Fibroblast of lung (primary cell): ENCODE data around the gene LRP1-AS. TPM values are rescaled to one million over a fixed set of nuclear protein-coding genes. Genes with fewer than 3 reads are reported as not detected.

Source experiments
- DNase-seq, 2 donors: peaks; one replicate each; pipeline versions ENCODE4 v3.0.0 to v3.0.0-alpha.2; 2010; ENCODE audit warnings: low read depth in 2 of 2
- H2AFZ ChIP-seq: 2 replicates; pipeline ENCODE4 v1.5.1; 2012; ENCODE audit warnings: low read length, control low read depth, inconsistent platforms
- H3K27ac ChIP-seq: 2 replicates; pipeline ENCODE4 v1.5.1; 2011; ENCODE audit warnings: low read length, control low read depth; ENCODE audit not compliant: insufficient read depth
- H3K27me3 ChIP-seq: 2 replicates; pipeline ENCODE4 v1.5.1; 2011; ENCODE audit warnings: mild to moderate bottlenecking, low read length; ENCODE audit not compliant: control insufficient read depth, insufficient read depth
- H3K36me3 ChIP-seq: 2 replicates; pipeline ENCODE4 v1.5.1; 2011; ENCODE audit warnings: low read length; ENCODE audit not compliant: control insufficient read depth, insufficient read depth
- H3K4me1 ChIP-seq: 2 replicates; pipeline ENCODE4 v1.5.1; 2011; ENCODE audit warnings: low read length; ENCODE audit not compliant: control insufficient read depth, insufficient read depth; ENCODE audit errors: extremely low read depth
- H3K4me2 ChIP-seq: 2 replicates; pipeline ENCODE4 v1.5.1; 2011; ENCODE audit warnings: low read length, control low read depth; ENCODE audit not compliant: insufficient read depth; ENCODE audit errors: extremely low read depth
- H3K4me3 ChIP-seq, 4 experiments: fragments of 200-600 bp in 1 of 4; sonication (generic) in 1 of 4; replicated peaks in 1 of 4; 2 replicates each; pipeline ENCODE4 v1.5.1; 2011 to 2016; ENCODE audit warnings: low read length in 4 of 4, low read depth in 3 of 4, mild to moderate bottlenecking in 3 of 4, control low read depth in 2 of 4, inconsistent platforms in 1 of 4, mixed read lengths in 1 of 4; ENCODE audit not compliant: insufficient read depth in 1 of 4; ENCODE audit errors: control extremely low read depth in 1 of 4
- H3K79me2 ChIP-seq: 2 replicates; pipeline ENCODE4 v1.5.1; 2012; ENCODE audit warnings: mild to moderate bottlenecking, low read length, inconsistent platforms; ENCODE audit not compliant: control insufficient read depth, insufficient read depth
- H3K9ac ChIP-seq: 2 replicates; pipeline ENCODE4 v1.5.1; 2011; ENCODE audit warnings: mild to moderate bottlenecking, low read length, control low read depth; ENCODE audit not compliant: insufficient read depth
- H3K9me3 ChIP-seq: 2 replicates; pipeline ENCODE4 v1.5.1; 2012; ENCODE audit warnings: low read depth, low read length; ENCODE audit not compliant: control insufficient read depth, insufficient read depth
- H4K20me1 ChIP-seq: 2 replicates; pipeline ENCODE4 v1.5.1; 2011; ENCODE audit warnings: low read length; ENCODE audit not compliant: control insufficient read depth, insufficient read depth; ENCODE audit errors: extremely low read depth
- EZH2 ChIP-seq: IDR thresholded peaks from 2 replicates; pipeline ENCODE4 v1.5.1; 2012; ENCODE audit warnings: low read length, control low read depth, mild to moderate bottlenecking; ENCODE audit errors: missing control alignments
- polyA plus RNA-seq, 2 donors: library from polyadenylated mRNA; depleted of rRNA in 1 of 2; stranded (reverse) in 1 of 2; unstranded in 1 of 2; fragments of >200 nt; gene quantifications; 2 replicates each; pipeline ENCODE4 v1.2.1, GENCODE V29; 2011 to 2012; ENCODE audit warnings: missing spikeins in 1 of 2
- total RNA-seq: library from RNA; depleted of rRNA; stranded (reverse); fragments of >200 nt; gene quantifications from 2 replicates; pipeline ENCODE4 v1.2.1, GENCODE V29; 2014
- TF ChIP-seq, protein P1 (sequence below), 2 donors: IDR thresholded peaks in 1 of 2; conservative IDR thresholded peaks in 1 of 2; 1 replicate in 1 of 2; 2 replicates in 1 of 2; pipeline ENCODE4 v1.5.1; 2011 to 2012; ENCODE audit warnings: low read length in 2 of 2, control low read depth in 1 of 2, inconsistent platforms in 1 of 2, low read depth in 1 of 2, mild to moderate bottlenecking in 1 of 2

The LRP1-AS gene
- total and polyA plus RNA-seq, 2 donors (not counting 1 experiment from before 2014, with no cell fraction given), result not detected

- H2AFZ ChIP-seq, result no peak overlapping the region
- H3K4me3 ChIP-seq, result no peak overlapping the region
- H3K27me3 ChIP-seq, result no peaks in the 10 kb centered on the region
- H3K79me2 ChIP-seq, result no peaks in the 10 kb centered on the region
- H3K36me3 ChIP-seq, result peaks cover 85% of the 10 kb centered on the region
- H3K27ac ChIP-seq, result no peak overlapping the region
- no peak for TF ChIP-seq EZH2
- TF ChIP-seq, protein P1, sequence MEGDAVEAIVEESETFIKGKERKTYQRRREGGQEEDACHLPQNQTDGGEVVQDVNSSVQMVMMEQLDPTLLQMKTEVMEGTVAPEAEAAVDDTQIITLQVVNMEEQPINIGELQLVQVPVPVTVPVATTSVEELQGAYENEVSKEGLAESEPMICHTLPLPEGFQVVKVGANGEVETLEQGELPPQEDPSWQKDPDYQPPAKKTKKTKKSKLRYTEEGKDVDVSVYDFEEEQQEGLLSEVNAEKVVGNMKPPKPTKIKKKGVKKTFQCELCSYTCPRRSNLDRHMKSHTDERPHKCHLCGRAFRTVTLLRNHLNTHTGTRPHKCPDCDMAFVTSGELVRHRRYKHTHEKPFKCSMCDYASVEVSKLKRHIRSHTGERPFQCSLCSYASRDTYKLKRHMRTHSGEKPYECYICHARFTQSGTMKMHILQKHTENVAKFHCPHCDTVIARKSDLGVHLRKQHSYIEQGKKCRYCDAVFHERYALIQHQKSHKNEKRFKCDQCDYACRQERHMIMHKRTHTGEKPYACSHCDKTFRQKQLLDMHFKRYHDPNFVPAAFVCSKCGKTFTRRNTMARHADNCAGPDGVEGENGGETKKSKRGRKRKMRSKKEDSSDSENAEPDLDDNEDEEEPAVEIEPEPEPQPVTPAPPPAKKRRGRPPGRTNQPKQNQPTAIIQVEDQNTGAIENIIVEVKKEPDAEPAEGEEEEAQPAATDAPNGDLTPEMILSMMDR (conservative IDR thresholded peaks at IDR 0.05 in 1 of 2, IDR thresholded peaks at IDR 0.05 in 1 of 2; ENCODE audit: low read depth in 1 of 2, low read length in 2 of 2), result no peak
- H3K9ac ChIP-seq, result no peak overlapping the region
- no peak overlapping the region for H3K4me2 ChIP-seq
- no peaks in the 10 kb centered on the region for H4K20me1 ChIP-seq
- H3K4me1 ChIP-seq, result no peaks in the 10 kb centered on the region
- H3K9me3 ChIP-seq, result no peaks in the 10 kb centered on the region
- DNase-seq, result no peak
Observed at GRCh38 chr12:57193706-57194245, 46.4 kb upstream of the LRP1-AS start.

- no peak for TF ChIP-seq EZH2
- TF ChIP-seq, protein P1 (conservative IDR thresholded peaks at IDR 0.05 in 1 of 2, IDR thresholded peaks at IDR 0.05 in 1 of 2; ENCODE audit: low read depth in 1 of 2, low read length in 2 of 2), result no peak
- no peak overlapping the region for H3K4me3 ChIP-seq
- no peak overlapping the region for H2AFZ ChIP-seq
- no peak overlapping the region for H3K4me2 ChIP-seq
- no peaks in the 10 kb centered on the region for H3K4me1 ChIP-seq
- no peak for DNase-seq
- no peak overlapping the region for H3K9ac ChIP-seq
- H3K27me3 ChIP-seq, result no peaks in the 10 kb centered on the region
- no peaks in the 10 kb centered on the region for H4K20me1 ChIP-seq
- H3K9me3 ChIP-seq, result no peaks in the 10 kb centered on the region
- no peak overlapping the region for H3K27ac ChIP-seq
- H3K36me3 ChIP-seq, result peaks cover 86% of the 10 kb centered on the region
- no peaks in the 10 kb centered on the region for H3K79me2 ChIP-seq
Observed at GRCh38 chr12:57192920-57193319, 45.5 kb upstream of the LRP1-AS start.

DNA sequence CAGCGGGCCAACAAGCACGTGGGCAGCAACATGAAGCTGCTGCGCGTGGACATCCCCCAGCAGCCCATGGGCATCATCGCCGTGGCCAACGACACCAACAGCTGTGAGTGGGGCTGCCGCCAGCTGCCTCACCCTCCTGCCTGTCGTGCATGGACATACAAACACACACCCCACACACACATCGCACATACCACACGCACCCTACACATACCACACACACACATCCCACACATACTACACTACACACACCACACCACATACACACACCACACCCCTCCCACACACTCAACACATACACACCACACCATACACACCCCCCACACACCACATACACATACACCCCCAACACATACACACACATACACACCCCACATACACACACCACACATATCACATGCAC, 44.0 kb upstream of the LRP1-AS start:
- Histone ChIP-seq H3K36me3 (peaks cover 83% of the 10 kb centered on the region), H3K4me1 (no peaks in the 10 kb centered on the region), H3K27me3 (no peaks in the 10 kb centered on the region), H2AFZ (no peak overlapping the region), H3K4me2 (no peak overlapping the region), H3K27ac (no peak overlapping the region), H3K9me3 (no peaks in the 10 kb centered on the region), H3K4me3 (no peak overlapping the region), H4K20me1 (no peaks in the 10 kb centered on the region), H3K9ac (no peak overlapping the region), H3K79me2 (no peaks in the 10 kb centered on the region)
- DNase-seq, result no peak
- TF ChIP-seq, protein P1 (conservative IDR thresholded peaks at IDR 0.05 in 1 of 2, IDR thresholded peaks at IDR 0.05 in 1 of 2; ENCODE audit: low read depth in 1 of 2, low read length in 2 of 2), result no peak
- TF ChIP-seq EZH2, result no peak
